ENCODE measurements around the gene CDKN2D.
A peak's percentile ranks its signal among the peaks of the same experiment; 100 is the strongest.

Gene CDKN2D

DNA sequence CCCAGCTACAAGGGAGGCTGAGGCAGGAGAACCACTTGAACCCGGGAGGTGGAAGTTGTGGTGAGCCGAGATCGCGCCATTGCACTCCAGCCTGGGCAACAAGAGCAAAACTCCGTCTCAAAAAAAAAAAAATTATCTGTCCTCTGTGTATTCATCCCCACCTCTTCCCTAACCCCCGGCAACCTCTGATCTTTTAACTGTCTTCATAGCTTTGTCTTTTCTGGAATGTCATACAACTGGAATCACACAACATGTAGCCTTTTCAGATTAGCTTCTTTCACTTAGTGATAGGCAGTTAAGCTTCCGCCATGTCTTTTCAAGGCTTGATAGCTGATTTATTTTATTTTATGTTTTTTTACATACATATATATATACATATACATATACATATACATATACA is 43.1 kb downstream of the CDKN2D start:
- Histone ChIP-seq H3K27me3 (no peaks in the 10 kb centered on the region), H3K4me1 (peaks cover 0 to 3% (median 0%) of the 10 kb centered on the region in 10 experiments; a peak in 3 of 20 replicates), H3K9me3 (replicated peaks in 1 of 11) (no peaks in the 10 kb centered on the region), H4K20me1 (no peaks in the 10 kb centered on the region), H3K4me3 (no peak overlapping the region), H3K9ac (no peak overlapping the region), H3K27ac (no peak overlapping the region), H3K4me2 (no peak overlapping the region), H3K36me3 (no peaks in the 10 kb centered on the region)
- no peak for TF ChIP-seq Cebpa-rat (IDR thresholded peaks at IDR 0.05)

DNA sequence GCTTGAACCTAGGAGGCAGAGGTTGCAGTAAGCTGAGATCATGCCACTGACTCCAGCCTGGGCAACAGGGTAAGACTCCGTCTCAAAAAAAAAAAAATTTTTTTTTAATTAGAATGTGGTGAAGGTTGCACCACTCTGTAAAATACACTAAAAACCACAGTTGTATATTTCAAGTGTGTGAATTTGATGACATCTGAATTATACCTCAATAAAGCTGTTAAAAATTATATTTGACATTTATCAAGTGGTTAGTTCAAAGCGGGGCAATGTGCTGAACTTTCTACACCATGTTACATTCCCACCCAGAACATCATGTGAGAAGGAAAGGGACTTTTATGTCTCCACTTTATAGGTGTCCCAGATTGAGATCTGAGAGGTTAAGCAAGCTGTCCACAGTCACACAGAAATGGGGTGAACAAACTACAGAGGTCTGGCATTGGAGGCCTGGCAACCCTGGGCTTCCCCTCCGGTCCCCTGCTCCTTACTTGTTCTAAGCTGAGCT is 45.6 kb downstream of the CDKN2D start:
- Histone ChIP-seq H3K4me3 (no peak overlapping the region), H3K9ac (no peak overlapping the region), H3K36me3 (no peaks in the 10 kb centered on the region), H3K4me1 (peaks cover 8 to 24% (median 15%) of the 10 kb centered on the region in 10 experiments), H3K27me3 (peaks cover 0 to 15% (median 0%) of the 10 kb centered on the region in 11 experiments; a peak in 7 of 22 replicates), H3K9me3 (replicated peaks in 1 of 11) (no peaks in the 10 kb centered on the region), H3K27ac (no peak overlapping the region), H4K20me1 (no peaks in the 10 kb centered on the region), H3K4me2 (no peak overlapping the region)
- no peak for TF ChIP-seq Cebpa-rat (IDR thresholded peaks at IDR 0.05)

DNA sequence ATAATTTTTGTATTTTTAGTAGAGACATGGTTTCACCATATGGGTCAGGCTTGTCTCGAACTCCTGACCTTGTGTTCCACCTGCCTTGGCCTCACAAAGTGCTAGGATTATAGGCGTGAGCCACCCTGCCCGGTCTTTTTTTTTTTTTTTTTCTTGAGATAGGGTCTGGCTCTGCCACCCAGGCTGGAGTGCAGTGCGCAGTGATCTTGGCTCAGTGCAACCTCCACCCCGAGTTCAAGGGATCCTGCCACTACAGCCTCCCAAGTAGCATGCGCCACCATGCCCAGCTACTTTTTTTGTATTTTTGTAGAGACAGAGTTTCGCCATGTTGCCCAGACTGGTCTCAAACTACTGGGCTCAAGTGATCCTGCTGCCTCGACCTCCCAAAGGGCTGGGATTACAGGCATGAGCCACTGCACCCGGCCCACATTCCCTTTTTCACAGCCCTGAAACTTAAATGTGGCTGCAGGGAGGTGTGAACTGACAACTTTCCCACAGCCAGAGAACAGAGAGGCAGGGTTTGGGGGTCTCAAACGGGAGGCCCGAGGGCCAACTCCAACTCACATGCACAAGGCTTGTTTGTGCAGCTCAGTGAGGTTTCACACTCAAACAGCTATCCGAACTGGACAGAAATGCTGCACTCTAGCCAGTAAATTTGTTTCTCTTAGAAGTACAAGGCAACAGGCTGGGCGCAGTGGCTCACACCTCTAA is 47.2 kb downstream of the CDKN2D start:
- H3K9ac ChIP-seq: no peak overlapping the region
- TF ChIP-seq Cebpa-rat (IDR thresholded peaks at IDR 0.05): no peak
- no peaks in the 10 kb centered on the region for H3K9me3 ChIP-seq (replicated peaks in 1 of 11)
- H3K27me3 ChIP-seq: peaks cover 0 to 24% (median 3%) of the 10 kb centered on the region in 11 experiments; a peak in 7 of 22 replicates
- H3K4me1 ChIP-seq: peaks cover 21 to 40% (median 31%) of the 10 kb centered on the region in 10 experiments
- H4K20me1 ChIP-seq: no peaks in the 10 kb centered on the region
- no peak overlapping the region for H3K27ac ChIP-seq
- no peak overlapping the region for H3K4me3 ChIP-seq
- H3K4me2 ChIP-seq: no peak overlapping the region
- H3K36me3 ChIP-seq: no peaks in the 10 kb centered on the region

DNA sequence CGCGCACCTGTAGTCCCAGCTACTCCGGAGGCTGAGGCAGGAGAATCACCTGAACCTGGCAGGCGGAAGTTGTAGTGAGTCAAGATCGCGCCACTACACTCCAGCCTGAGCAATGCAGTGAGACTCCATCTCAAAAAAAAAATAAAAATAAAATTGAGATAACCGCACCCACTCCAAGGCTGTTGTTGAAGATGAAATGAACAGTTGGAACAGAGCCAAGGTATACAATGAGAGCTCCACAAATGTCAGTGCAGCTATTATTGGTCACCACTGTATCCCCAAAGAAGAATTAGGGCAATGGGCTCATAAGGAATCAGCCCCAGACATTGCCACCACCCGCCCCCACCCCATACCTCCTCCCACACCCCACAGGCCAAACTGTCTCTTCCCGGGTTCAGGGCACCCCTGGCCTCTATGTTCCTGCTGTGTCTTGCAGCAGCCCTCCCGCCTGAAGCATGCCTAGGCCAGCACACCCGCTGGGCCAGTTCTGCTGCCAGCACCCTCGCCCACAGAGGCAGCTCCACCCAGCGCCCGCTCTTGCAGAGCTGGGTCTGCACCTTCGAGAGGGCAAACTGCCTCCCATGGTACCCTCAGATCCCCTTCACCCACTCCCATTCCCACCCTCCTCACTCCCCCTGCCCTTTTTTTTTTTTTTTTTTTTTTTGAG is 48.0 kb downstream of the CDKN2D start:
- no peak overlapping the region for H3K9ac ChIP-seq
- no peak overlapping the region for H3K4me3 ChIP-seq
- no peak overlapping the region for H3K4me2 ChIP-seq
- no peaks in the 10 kb centered on the region for H3K36me3 ChIP-seq
- peaks cover 0 to 29% (median 3%) of the 10 kb centered on the region in 11 experiments; a peak in 7 of 22 replicates for H3K27me3 ChIP-seq
- H3K9me3 ChIP-seq (replicated peaks in 1 of 11): no peaks in the 10 kb centered on the region
- H4K20me1 ChIP-seq: no peaks in the 10 kb centered on the region
- peaks cover 24 to 48% (median 39%) of the 10 kb centered on the region in 10 experiments for H3K4me1 ChIP-seq
- TF ChIP-seq Cebpa-rat (IDR thresholded peaks at IDR 0.05): no peak
- no peak overlapping the region for H3K27ac ChIP-seq

DNA sequence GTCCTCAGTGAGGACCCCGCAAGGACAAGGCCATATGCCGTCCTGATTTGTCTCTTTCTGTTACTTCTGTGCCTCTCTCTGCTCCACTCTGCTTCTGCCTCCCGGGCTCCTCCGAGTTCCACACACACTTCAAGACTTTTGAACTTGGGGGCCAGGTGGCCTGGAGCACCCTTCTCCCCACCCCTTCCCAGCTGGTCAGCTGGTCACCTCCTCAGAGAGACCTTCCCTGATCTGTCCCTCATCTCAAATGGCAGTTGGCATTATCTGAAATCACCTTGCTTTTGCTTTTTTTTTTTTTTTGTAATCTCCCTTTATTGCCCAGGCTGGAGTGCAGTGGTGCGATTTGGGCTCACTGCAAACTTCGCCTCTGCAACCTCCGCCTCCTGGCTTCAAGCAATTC is 49.4 kb downstream of the CDKN2D start:
- no peaks in the 10 kb centered on the region for H3K9me3 ChIP-seq (replicated peaks in 1 of 11)
- H4K20me1 ChIP-seq: no peaks in the 10 kb centered on the region; a peak in 1 of 22 replicates
- no peak overlapping the region for H3K4me3 ChIP-seq
- no peak overlapping the region for H3K27ac ChIP-seq
- H3K4me2 ChIP-seq: peak overlapping the region in 9 of 11 experiments; percentile 90 to 99 (median 97); a peak in 19 of 22 replicates
- peaks cover 24 to 62% (median 50%) of the 10 kb centered on the region in 10 experiments for H3K4me1 ChIP-seq
- H3K36me3 ChIP-seq: no peaks in the 10 kb centered on the region; a peak in 1 of 22 replicates
- no peak for TF ChIP-seq Cebpa-rat (IDR thresholded peaks at IDR 0.05)
- peaks cover 0 to 29% (median 3%) of the 10 kb centered on the region in 11 experiments; a peak in 7 of 22 replicates for H3K27me3 ChIP-seq
- peak overlapping the region in 3 of 11 experiments; percentile 73 to 78 (median 77); a peak in 2 of 22 replicates for H3K9ac ChIP-seq

DNA sequence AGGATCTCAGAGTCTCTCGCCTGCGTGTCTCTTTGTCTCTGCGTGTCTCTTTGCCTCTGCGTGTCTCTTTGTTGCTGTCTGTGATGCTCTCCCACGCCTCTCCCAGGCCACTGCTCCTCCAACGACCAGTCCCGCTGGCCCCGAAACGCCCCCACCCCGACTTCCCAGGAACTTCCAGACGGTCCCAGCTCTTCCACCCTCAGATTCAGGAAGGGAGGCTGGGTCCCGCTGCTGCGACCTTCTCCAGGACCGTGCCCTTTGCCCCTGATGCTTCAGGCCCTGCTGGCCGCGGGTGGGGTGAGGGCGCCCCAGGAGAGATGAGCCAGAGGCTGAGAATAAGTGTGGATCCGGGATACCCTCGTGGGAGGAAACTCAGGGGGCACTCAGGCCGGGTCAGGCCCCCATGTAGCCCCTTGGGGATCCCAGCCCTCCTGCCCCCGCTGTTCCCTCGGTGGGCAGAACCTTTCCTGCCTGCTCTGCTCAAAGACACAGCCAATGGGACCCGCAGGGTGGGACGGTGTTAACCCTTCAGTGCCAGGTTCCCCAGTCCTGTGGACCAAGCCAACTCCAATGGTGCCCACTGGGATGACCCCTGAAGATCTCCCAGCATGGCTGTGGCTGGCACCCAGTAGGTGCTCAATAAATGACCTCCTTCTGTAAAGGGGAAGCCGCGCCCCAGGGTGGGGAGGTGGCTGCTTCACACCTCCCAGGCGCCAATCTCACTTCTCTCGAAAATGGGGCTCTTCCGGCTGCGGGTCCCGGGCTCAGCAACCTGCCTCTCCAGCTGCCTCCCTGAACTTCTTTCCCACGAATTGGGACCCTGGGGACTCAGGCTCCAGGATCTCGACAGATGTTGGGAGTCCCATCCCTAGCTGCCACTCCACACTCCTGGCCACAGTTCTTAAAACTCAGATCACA is 50.1 kb downstream of the CDKN2D start:
- no peaks in the 10 kb centered on the region; a peak in 1 of 22 replicates for H4K20me1 ChIP-seq
- H3K9ac ChIP-seq: peak overlapping the region in 9 of 11 experiments; percentile 6 to 78 (median 69); a peak in 15 of 22 replicates
- H3K9me3 ChIP-seq (replicated peaks in 1 of 11): no peaks in the 10 kb centered on the region
- H3K4me3 ChIP-seq: peak overlapping the region; percentile 56 to 74 (median 67)
- H3K4me2 ChIP-seq: peak overlapping the region; percentile 90 to 100 (median 97)
- peaks cover 24 to 66% (median 55%) of the 10 kb centered on the region in 10 experiments for H3K4me1 ChIP-seq
- peaks cover 0 to 35% (median 3%) of the 10 kb centered on the region in 11 experiments; a peak in 7 of 22 replicates for H3K27me3 ChIP-seq
- no peak for TF ChIP-seq Cebpa-rat (IDR thresholded peaks at IDR 0.05)
- H3K36me3 ChIP-seq: peaks cover 0 to 5% (median 0%) of the 10 kb centered on the region in 11 experiments; a peak in 2 of 22 replicates
- peak overlapping the region in 2 of 11 experiments; percentile 3 to 20; a peak in 5 of 22 replicates for H3K27ac ChIP-seq

DNA sequence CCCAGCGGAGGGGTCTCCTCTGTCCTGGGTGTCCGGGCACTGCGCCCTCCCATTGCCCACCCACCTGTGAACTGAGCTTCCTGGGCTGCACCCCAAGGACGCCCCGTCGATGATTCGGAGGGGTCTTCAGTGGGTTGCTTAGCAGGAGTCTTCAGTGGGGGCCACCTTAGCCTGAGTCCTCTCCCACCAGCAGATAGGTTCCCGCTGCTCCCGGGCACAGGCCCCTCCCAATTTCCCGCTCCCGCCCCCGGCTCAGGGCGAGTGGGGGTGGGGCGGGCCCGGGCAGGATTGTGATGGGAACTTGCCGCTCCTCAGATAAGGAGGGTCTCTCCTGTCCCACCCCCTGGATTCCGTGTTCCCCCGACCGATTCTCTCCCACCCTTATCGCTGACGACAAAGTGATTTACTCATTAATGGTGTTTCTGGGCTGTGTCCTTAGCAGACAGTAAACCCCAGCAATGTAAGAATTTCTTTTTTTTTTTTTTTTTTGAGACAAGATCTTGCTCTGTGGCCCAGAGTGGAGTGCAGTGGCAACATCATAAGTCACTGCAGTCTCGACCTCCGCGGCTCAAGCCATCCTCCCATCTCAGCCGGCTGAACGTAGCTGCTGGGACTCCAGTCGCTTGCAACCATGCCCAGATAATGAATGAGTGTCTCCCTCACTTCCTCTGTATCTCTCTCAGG is 50.9 kb downstream of the CDKN2D start:
- Histone ChIP-seq H3K4me2 (peak overlapping the region; percentile 90 to 100 (median 97)), H3K9me3 (replicated peaks in 1 of 11) (no peaks in the 10 kb centered on the region), H3K4me3 (peak overlapping the region; percentile 56 to 74 (median 67)), H3K36me3 (peaks cover 0 to 8% (median 0%) of the 10 kb centered on the region in 11 experiments; a peak in 2 of 22 replicates), H3K4me1 (peaks cover 24 to 70% (median 55%) of the 10 kb centered on the region in 10 experiments), H4K20me1 (no peaks in the 10 kb centered on the region; a peak in 1 of 22 replicates), H3K27me3 (peaks cover 0 to 36% (median 3%) of the 10 kb centered on the region in 11 experiments; a peak in 7 of 22 replicates), H3K9ac (peak overlapping the region; percentile 42 to 78 (median 68); a peak in 21 of 22 replicates), H3K27ac (peak overlapping the region in 8 of 11 experiments; percentile 1 to 60 (median 28); a peak in 9 of 22 replicates)
- TF ChIP-seq Cebpa-rat (IDR thresholded peaks at IDR 0.05): no peak
